HFF-Myc (cell line): ENCODE results near the gene STX12.
"Not testable (repeated sequence)": the region's sequence is repeated elsewhere in the genome, so short reads cannot be mapped to it uniquely, and the experiment has no call there.

Experiments
- DNase-seq: peaks from one replicate; pipeline ENCODE4 v3.0.0-alpha.2; 2011; ENCODE audit warnings: low read depth; ENCODE audit errors: extremely low read depth
- H3K4me3 ChIP-seq: replicated peaks from 2 replicates; pipeline ENCODE4 v1.5.1; 2011; ENCODE audit warnings: low read depth, mild to moderate bottlenecking, control low read depth, low read length
- TF ChIP-seq, protein P1 (sequence below): IDR thresholded peaks from 2 replicates; pipeline ENCODE4 v1.5.1; 2012; ENCODE audit warnings: mild to moderate bottlenecking, low read depth, low read length, control low read depth; ENCODE audit errors: missing control alignments

Gene STX12

GRCh38 chr1:27868932-27869718 is 96.1 kb downstream of the STX12 start:
- DNase-seq: no peak
- TF ChIP-seq, protein P1, sequence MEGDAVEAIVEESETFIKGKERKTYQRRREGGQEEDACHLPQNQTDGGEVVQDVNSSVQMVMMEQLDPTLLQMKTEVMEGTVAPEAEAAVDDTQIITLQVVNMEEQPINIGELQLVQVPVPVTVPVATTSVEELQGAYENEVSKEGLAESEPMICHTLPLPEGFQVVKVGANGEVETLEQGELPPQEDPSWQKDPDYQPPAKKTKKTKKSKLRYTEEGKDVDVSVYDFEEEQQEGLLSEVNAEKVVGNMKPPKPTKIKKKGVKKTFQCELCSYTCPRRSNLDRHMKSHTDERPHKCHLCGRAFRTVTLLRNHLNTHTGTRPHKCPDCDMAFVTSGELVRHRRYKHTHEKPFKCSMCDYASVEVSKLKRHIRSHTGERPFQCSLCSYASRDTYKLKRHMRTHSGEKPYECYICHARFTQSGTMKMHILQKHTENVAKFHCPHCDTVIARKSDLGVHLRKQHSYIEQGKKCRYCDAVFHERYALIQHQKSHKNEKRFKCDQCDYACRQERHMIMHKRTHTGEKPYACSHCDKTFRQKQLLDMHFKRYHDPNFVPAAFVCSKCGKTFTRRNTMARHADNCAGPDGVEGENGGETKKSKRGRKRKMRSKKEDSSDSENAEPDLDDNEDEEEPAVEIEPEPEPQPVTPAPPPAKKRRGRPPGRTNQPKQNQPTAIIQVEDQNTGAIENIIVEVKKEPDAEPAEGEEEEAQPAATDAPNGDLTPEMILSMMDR: no peak
- no peak overlapping the region for H3K4me3 ChIP-seq

DNA sequence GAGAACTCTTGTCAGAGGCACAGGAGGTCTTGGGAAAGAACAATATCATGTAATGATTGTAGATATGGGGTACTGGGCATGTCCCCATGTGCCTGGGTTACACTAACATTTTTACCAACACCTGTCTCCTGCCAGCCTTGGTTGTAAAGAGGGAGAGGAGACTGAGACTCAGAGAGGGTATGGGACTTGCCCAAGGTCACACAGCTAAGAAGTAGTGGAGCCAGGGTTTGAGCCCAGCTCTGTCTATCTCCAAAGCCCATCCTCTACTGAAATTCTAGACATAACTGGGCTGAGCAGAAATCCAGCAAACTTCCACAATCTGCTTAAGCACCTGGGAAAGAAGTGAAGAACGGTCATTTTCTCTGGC is 96.7 kb downstream of the STX12 start:
- no peak overlapping the region for H3K4me3 ChIP-seq
- TF ChIP-seq, protein P1: no peak
- no peak for DNase-seq

DNA sequence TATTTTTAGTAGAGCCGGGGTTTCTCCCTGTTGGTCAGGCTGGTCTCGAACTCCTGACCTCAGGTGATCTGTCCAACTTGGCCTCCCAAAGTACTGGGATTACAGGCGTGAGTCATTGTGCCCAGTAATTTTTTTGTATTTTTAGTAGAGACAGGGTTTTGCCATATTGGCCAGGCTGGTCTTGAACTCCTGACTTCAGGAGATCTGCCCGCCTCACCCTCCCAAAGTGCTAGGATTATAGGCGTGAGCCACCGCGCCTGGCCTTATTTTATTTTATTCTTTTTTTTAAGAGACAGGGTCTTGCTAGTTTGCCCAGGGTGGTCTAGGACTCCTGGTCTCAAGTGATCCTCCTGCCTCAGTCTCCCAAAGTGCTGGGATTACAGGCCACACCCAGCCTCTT is 98.1 kb downstream of the STX12 start:
- not testable (repeated sequence) for H3K4me3 ChIP-seq, DNase-seq

GRCh38 chr1:27872059-27872801 is 99.2 kb downstream of the STX12 start, which contains the start of gene THEMIS2:
Gene THEMIS2 (plus strand): TSS chr1:27872544. CDS start chr1:27872572, 28 bp downstream.
- no peak for DNase-seq
- H3K4me3 ChIP-seq: peak within 1 kb of the TSS; percentile 57
- TF ChIP-seq, protein P1: no peak

DNA sequence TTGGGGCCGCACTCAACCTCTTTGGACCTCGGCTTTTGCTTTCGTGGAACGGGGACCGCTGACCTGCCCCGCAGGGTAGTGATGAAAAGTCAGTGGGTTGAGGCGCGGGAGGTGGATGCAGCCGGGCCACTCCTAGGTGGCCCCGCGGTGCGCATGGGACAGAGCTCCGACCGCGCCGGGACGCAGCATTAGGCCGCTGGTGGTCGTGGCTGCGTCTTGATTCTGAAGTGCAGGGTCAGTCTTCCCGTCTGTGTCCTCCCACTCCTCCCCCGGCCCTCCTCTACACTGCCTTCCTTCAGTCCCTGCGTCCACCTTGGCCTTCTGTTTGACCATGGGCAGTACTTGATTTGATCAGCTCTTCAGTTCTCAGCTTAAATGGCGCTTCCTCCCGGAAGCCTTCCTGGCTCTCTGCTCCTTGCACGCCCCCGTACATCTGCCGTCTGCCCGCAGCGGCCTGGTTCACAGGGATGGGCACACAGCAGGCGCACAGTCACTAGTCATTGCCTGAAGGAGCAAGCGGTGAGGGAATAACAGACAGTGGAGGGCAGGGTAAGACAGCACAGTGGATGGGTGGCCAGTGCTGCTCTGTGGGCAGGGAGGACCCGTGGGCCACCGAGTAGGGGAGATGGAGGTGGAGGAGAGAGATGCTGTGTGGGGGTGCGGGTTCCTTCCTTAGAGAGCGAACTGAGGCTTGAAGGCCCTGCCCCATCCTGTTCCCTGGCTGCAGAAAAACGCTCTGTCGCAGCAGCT is 100.0 kb downstream of the STX12 start:
- H3K4me3 ChIP-seq: peak overlapping the region; percentile 57
- TF ChIP-seq, protein P1: no peak
- no peak for DNase-seq

DNA sequence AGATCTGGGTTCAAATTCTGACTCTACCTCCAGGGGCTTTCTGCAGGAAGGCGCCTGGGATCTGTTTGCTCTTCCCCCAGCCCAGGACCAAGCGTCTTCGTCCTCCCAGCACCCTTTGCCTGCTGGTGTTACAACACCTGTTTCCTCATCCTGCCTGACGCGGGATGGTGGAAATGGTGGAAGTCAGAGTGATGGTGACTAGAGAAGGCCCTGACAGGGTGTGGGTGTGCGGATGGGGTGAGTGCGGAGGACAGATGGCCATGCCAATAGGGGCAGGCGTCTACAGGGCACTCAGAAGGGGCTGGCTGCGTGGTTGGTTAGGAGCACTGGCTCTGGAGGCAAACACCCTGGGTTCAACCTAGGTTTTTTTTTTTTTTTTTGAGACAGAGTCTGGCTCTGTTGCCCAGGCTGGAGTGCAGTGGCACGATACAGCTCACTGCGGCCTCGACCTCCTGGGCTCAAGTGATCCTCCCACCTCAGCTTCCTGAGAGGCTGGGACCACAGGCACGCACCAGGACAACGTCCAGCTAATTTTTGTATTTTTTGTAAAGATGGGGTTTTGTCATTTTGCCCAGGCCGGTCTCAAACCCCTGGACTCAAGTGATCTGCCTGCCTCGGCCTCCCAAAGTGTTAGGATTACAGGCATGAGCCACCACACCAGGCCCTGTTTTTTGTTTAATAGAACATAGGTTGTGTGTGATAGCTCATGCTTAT is 100.8 kb downstream of the STX12 start:
- no peak overlapping the region for H3K4me3 ChIP-seq
- DNase-seq: no peak
- TF ChIP-seq, protein P1: no peak
